T-cell (primary cell): ENCODE data around the gene RPRD1A. TPM values are rescaled to one million over a fixed set of nuclear protein-coding genes. Genes with fewer than 3 reads are reported as not detected.

Source experiments
- ATAC-seq, 4 experiments: fragments of 200-7000 bp in 3 of 4; fragments of 150-1000 bp in 1 of 4; cut with Tn5 transposase; replicated peaks in 1 of 4; 1 replicate in 3 of 4; 2 replicates in 1 of 4; pipeline ENCODE4 v1.10.0; 2021; ENCODE audit warnings: moderate library complexity in 3 of 4, mild to moderate bottlenecking in 2 of 4, moderate number of reproducible peaks in 1 of 4
- CTCF ChIA-PET, 2 donors: fragments of 300-600 bp; sonication (Branson Sonifier 250); formaldehyde crosslinking; loops; one replicate each; lab custom pipeline; 2022; ENCODE audit warnings: antibody characterized with exemption in 2 of 2; lab: Charles Lee
- POLR2A ChIA-PET, 2 donors: fragments of 300-600 bp; sonication (Branson Sonifier 250); formaldehyde crosslinking; loops; one replicate each; lab custom pipeline; 2022; ENCODE audit warnings: antibody characterized with exemption in 2 of 2; lab: Charles Lee
- DNase-seq, 35 experiments: peaks; one replicate each; pipeline versions ENCODE4 v3.0.0 to v3.0.0-alpha.2; 2013 to 2023
- H3K27ac ChIP-seq: one replicate; pipeline ENCODE4 v1.5.1; 2013; ENCODE audit warnings: low read length
- H3K27me3 ChIP-seq, 2 experiments: replicated peaks in 1 of 2; 1 replicate in 1 of 2; 2 replicates in 1 of 2; pipeline versions ENCODE4 v1.6.1 to v1.7.0; 2013; ENCODE audit warnings: low read length in 1 of 2, mixed read lengths in 1 of 2; ENCODE audit not compliant: control insufficient read depth in 2 of 2, insufficient read depth in 2 of 2; ENCODE audit errors: extremely low read depth in 1 of 2
- H3K36me3 ChIP-seq, 2 donors: 1 replicate in 1 of 2; 2 replicates in 1 of 2; pipeline versions ENCODE4 v1.6.1 to v1.7.0; 2013; ENCODE audit warnings: low read length in 1 of 2; ENCODE audit not compliant: control insufficient read depth in 2 of 2, insufficient read depth in 1 of 2; ENCODE audit errors: extremely low read depth in 1 of 2
- H3K4me1 ChIP-seq, 2 experiments: 1 replicate in 1 of 2; 2 replicates in 1 of 2; pipeline versions ENCODE4 v1.6.1 to v1.7.0; 2013; ENCODE audit warnings: low read length in 2 of 2, mixed read lengths in 1 of 2; ENCODE audit not compliant: insufficient read depth in 2 of 2, control insufficient read depth in 1 of 2; ENCODE audit errors: extremely low read depth in 1 of 2
- H3K4me3 ChIP-seq, 2 donors: 1 replicate in 1 of 2; 2 replicates in 1 of 2; pipeline versions ENCODE4 v1.5.1 to v1.7.0; 2013; ENCODE audit warnings: mild to moderate bottlenecking in 2 of 2, low read length in 1 of 2, moderate library complexity in 1 of 2; ENCODE audit not compliant: control insufficient read depth in 1 of 2; ENCODE audit errors: extremely low read depth in 1 of 2
- H3K9me3 ChIP-seq: 2 replicates; pipeline ENCODE4 v1.7.0; 2013
- H3K27ac Mint-ChIP-seq, 2 donors: one replicate each; pipeline ENCODE4 v1.8.0; 2020 to 2021; ENCODE audit warnings: mild to moderate bottlenecking in 2 of 2, mixed read lengths in 2 of 2
- H3K27me3 Mint-ChIP-seq, 2 donors: one replicate each; pipeline ENCODE4 v1.8.0; 2021 to 2022; ENCODE audit warnings: mixed read lengths in 2 of 2
- H3K36me3 Mint-ChIP-seq: one replicate; pipeline ENCODE4 v1.8.0; 2021; ENCODE audit warnings: mixed read lengths
- H3K4me1 Mint-ChIP-seq, 3 donors: one replicate each; pipeline ENCODE4 v1.8.0; 2020 to 2022; ENCODE audit warnings: mixed read lengths in 3 of 3, mild to moderate bottlenecking in 1 of 3
- H3K4me3 Mint-ChIP-seq, 3 donors: one replicate each; pipeline ENCODE4 v1.8.0; 2020 to 2022; ENCODE audit warnings: mild to moderate bottlenecking in 3 of 3, mixed read lengths in 3 of 3, moderate library complexity in 3 of 3
- H3K9me3 Mint-ChIP-seq, 3 donors: one replicate each; pipeline ENCODE4 v1.8.0; 2020 to 2022; ENCODE audit warnings: mixed read lengths in 3 of 3
- WGBS: methylation state at CpG from one replicate; pipeline ENCODE4 v1.1.5; 2013; ENCODE audit warnings: missing lambda C conversion rate; ENCODE audit not compliant: insufficient coverage; 5-methylcytosine and 5-hydroxymethylcytosine counted together
- total RNA-seq, 35 experiments: library from RNA in 6 of 35; stranded (reverse) in 6 of 35; fragments of 120-200 nt in 1 of 35; gene quantifications; one replicate each; pipeline versions ENCODE4 v1.2.1 to v1.2.4 and lab custom pipeline; 2013 to 2026

RPRD1A gene
- total RNA-seq, 5 donors from 2014 or later (not counting 1 experiment from before 2014, with no cell fraction given) = 22.3 to 37.4 (median 36.8) TPM

DNA sequence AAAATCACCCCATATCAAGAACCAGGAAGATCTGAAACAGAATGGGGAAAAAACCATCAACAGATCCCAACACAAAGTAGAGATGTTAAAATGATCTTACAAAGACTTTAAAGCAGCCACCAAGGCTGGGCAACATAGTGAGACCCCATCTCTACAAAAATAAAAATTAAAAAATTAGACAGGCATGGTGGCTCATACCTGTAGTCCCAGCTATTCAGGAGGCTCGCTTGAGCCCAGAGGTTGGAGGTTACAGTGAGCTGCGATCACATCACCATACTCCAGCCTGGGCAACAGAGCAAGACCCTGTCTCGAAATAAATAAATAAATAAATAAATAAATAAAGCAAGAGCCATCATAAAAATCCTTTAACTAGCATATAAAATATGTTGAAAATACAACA is 20.5 kb downstream of the RPRD1A start:
- peaks cover 19% of the 10 kb centered on the region for H3K36me3 Mint-ChIP-seq
- no peak for DNase-seq
- H3K9me3 Mint-ChIP-seq = peaks cover 0 to 10% (median 4%) of the 10 kb centered on the region in 3 donors
- Histone ChIP-seq H3K27me3 (no peaks in the 10 kb centered on the region), H3K9me3 (peaks cover 5% of the 10 kb centered on the region), H3K4me3 (no peak overlapping the region), H3K27ac (no peak overlapping the region), H3K36me3 (no peaks in the 10 kb centered on the region), H3K4me1 (peaks cover 2 to 3% of the 10 kb centered on the region in 2 experiments)
- peaks cover 54 to 58% (median 58%) of the 10 kb centered on the region in 3 donors for H3K4me1 Mint-ChIP-seq
- WGBS = no CpG with 5 or more reads among the region's 3 CpGs
- H3K4me3 Mint-ChIP-seq = no peak overlapping the region
- CTCF ChIA-PET = interaction anchor here in 1 of 2 donors (0.7 kb wide), 1 partner anchor 27 kb away, joined by 3 read pairs; no protein-coding TSS in a partner anchor
- no peak overlapping the region for H3K27ac Mint-ChIP-seq
- POLR2A ChIA-PET = interaction anchor here in 1 of 2 donors (0.6 kb wide), 1 partner anchor 18 kb away, joined by 10 read pairs; no protein-coding TSS in a partner anchor
- no peak for ATAC-seq
- no peaks in the 10 kb centered on the region for H3K27me3 Mint-ChIP-seq

DNA sequence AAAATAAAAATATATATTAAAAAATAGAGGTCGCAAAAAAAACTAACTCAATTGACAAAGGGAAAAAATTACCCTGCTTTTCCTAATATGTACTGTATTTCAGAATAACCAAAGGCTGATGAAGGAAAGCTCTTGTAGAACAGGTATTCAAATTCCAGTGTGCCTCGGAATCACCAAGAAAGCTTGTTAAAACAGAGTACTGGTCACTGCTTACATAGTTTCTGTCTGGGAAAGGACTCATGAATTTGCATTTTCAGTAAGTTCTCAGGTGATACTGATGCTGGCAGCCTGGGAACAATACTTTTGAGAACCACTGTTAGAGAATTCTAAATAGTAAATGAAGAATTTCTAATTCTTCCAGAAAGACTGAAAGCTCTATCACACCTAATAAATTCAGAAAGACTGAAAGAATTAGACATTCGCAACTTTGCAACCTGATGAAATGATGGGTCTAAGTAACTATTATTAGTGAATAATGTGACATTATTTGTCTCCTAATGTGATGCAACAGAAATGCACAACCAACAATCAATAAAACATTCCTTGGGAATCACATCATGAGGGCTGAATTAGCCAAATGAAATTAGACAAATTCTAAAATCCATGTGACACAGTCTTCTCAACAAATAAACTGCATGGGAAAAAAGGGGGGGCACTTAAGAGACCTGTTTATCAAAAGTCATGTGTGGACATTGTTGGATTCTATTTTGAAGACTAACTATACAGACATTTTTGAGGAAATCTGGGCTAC is 21.9 kb downstream of the RPRD1A start:
- Histone ChIP-seq H3K36me3 (peaks cover 0 to 1% of the 10 kb centered on the region in 2 donors), H3K9me3 (peaks cover 2% of the 10 kb centered on the region), H3K27me3 (no peaks in the 10 kb centered on the region), H3K27ac (no peak overlapping the region), H3K4me3 (no peak overlapping the region), H3K4me1 (peaks cover 2 to 3% of the 10 kb centered on the region in 2 experiments)
- DNase-seq = no peak
- Mint-ChIP-seq H3K36me3 (peaks cover 16% of the 10 kb centered on the region), H3K27me3 (no peaks in the 10 kb centered on the region), H3K9me3 (peaks cover 0 to 5% (median 0%) of the 10 kb centered on the region in 3 donors), H3K27ac (no peak overlapping the region), H3K4me3 (no peak overlapping the region), H3K4me1 (peaks cover 60 to 61% (median 60%) of the 10 kb centered on the region in 3 donors)
- CTCF ChIA-PET = interaction anchor here in 1 of 2 donors (0.6 kb wide), 1 partner anchor 16 kb away, joined by 3 read pairs; no protein-coding TSS in a partner anchor
- WGBS = 100% methylated on average over 1 of the region's 3 CpGs
- no peak for ATAC-seq
- POLR2A ChIA-PET = interaction anchor here in 1 of 2 donors (0.6 kb wide), 1 partner anchor 11 kb away, joined by 3 read pairs; no protein-coding TSS in a partner anchor

GRCh38 chr18:36043153-36043552 is 24.2 kb downstream of the RPRD1A start:
- Mint-ChIP-seq H3K4me3 (peak overlapping the region in 1 of 3 donors; percentile 30), H3K9me3 (peaks cover 0 to 4% (median 0%) of the 10 kb centered on the region in 3 donors), H3K27me3 (no peaks in the 10 kb centered on the region), H3K4me1 (peaks cover 56 to 61% (median 56%) of the 10 kb centered on the region in 3 donors), H3K36me3 (peaks cover 33% of the 10 kb centered on the region), H3K27ac (no peak overlapping the region)
- DNase-seq = no peak
- ATAC-seq = no peak
- Histone ChIP-seq H3K27ac (no peak overlapping the region), H3K9me3 (no peaks in the 10 kb centered on the region), H3K4me3 (no peak overlapping the region), H3K4me1 (peaks cover 2 to 3% of the 10 kb centered on the region in 2 experiments), H3K27me3 (no peaks in the 10 kb centered on the region), H3K36me3 (peaks cover 3 to 5% of the 10 kb centered on the region in 2 donors)
- ChIA-PET POLR2A (no interaction called here), CTCF (interaction anchor here in 1 of 2 donors (0.6 kb wide), 1 partner anchor 69 kb away, joined by 4 read pairs; no protein-coding TSS in a partner anchor)
- WGBS = no CpG with 5 or more reads among the region's 1 CpG

DNA sequence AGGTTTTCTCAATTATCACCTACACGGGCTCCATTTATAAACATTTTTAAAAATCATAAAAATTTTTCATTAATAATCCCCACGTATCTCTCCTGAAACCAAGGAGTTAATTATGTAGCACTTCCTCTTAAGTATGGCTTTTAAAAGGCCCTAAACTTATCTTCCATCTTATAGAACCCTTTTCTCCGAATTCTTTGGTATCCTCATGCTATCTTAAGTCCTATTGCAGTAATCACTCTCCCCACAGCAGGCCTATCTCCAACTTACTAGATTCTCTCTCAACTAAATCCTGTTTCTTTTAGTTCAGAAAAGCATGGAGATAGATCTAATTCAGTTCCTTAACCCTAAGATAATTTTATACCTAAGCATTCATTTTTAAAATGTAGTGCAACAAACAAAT is 26.2 kb downstream of the RPRD1A start:
- Mint-ChIP-seq H3K4me1 (peaks cover 50 to 54% (median 51%) of the 10 kb centered on the region in 3 donors), H3K4me3 (no peak overlapping the region), H3K9me3 (peaks cover 0 to 9% (median 0%) of the 10 kb centered on the region in 3 donors), H3K27me3 (no peaks in the 10 kb centered on the region), H3K36me3 (peaks cover 36% of the 10 kb centered on the region), H3K27ac (no peak overlapping the region)
- no peak for DNase-seq
- no peak overlapping the region for H3K27ac ChIP-seq
- ATAC-seq = no peak
- WGBS = 92% methylated on average over 2 of the region's 3 CpGs
- H3K27me3 ChIP-seq = no peaks in the 10 kb centered on the region
- POLR2A ChIA-PET = no interaction called here
- CTCF ChIA-PET = no interaction called here
- H3K36me3 ChIP-seq = peaks cover 3 to 5% of the 10 kb centered on the region in 2 donors
- no peak overlapping the region for H3K4me3 ChIP-seq
- no peaks in the 10 kb centered on the region for H3K9me3 ChIP-seq
- peaks cover 2 to 3% of the 10 kb centered on the region in 2 experiments for H3K4me1 ChIP-seq

- H3K27ac Mint-ChIP-seq = no peak overlapping the region
- H3K9me3 ChIP-seq = no peaks in the 10 kb centered on the region
- no peak for ATAC-seq
- peaks cover 0 to 9% (median 0%) of the 10 kb centered on the region in 3 donors for H3K9me3 Mint-ChIP-seq
- H3K36me3 ChIP-seq = peaks cover 3 to 5% of the 10 kb centered on the region in 2 donors
- no peaks in the 10 kb centered on the region for H3K27me3 Mint-ChIP-seq
- peaks cover 0 to 4% of the 10 kb centered on the region in 2 experiments for H3K4me1 ChIP-seq
- no peak overlapping the region for H3K4me3 ChIP-seq
- peaks cover 36% of the 10 kb centered on the region for H3K36me3 Mint-ChIP-seq
- peaks cover 53 to 60% (median 56%) of the 10 kb centered on the region in 3 donors for H3K4me1 Mint-ChIP-seq
- H3K27ac ChIP-seq = no peak overlapping the region
- H3K27me3 ChIP-seq = no peaks in the 10 kb centered on the region
- POLR2A ChIA-PET = no interaction called here
- H3K4me3 Mint-ChIP-seq = no peak overlapping the region
- DNase-seq = no peak
- CTCF ChIA-PET = no interaction called here
- WGBS = 95% methylated on average over 4 of the region's 5 CpGs
These were observed 29.2 kb downstream of the RPRD1A start for GRCh38 chr18:36038102-36038663.

- no peaks in the 10 kb centered on the region for H3K9me3 ChIP-seq
- ATAC-seq (no peak), DNase-seq (no peak)
- H3K4me1 Mint-ChIP-seq = peaks cover 39 to 49% (median 45%) of the 10 kb centered on the region in 3 donors
- ChIA-PET CTCF (no interaction called here), POLR2A (no interaction called here)
- peaks cover 0 to 7% (median 0%) of the 10 kb centered on the region in 3 donors for H3K9me3 Mint-ChIP-seq
- H3K4me1 ChIP-seq = peaks cover 0 to 2% of the 10 kb centered on the region in 2 experiments
- H3K27me3 ChIP-seq = no peaks in the 10 kb centered on the region
- peak overlapping the region in 1 of 2 donors; percentile 39 for H3K27ac Mint-ChIP-seq
- H3K36me3 Mint-ChIP-seq = peaks cover 40% of the 10 kb centered on the region
- no peak overlapping the region for H3K27ac ChIP-seq
- H3K36me3 ChIP-seq = peaks cover 3 to 11% of the 10 kb centered on the region in 2 donors
- H3K27me3 Mint-ChIP-seq = no peaks in the 10 kb centered on the region
- H3K4me3 Mint-ChIP-seq = no peak overlapping the region
- H3K4me3 ChIP-seq = no peak overlapping the region
These were observed 32.1 kb downstream of the RPRD1A start for GRCh38 chr18:36035253-36035652.
